Mesothelial cell of epicardium (in vitro differentiated cells): ENCODE results near the gene SUSD2. TPM values are rescaled to one million over a fixed set of nuclear protein-coding genes. Genes with fewer than 3 reads are reported as not detected.

Source experiments
- DNase-seq, 2 experiments: peaks; one replicate each; pipeline ENCODE4 v3.0.0; 2021; ENCODE audit warnings: low spot score in 2 of 2; ENCODE audit not compliant: unreplicated experiment in 2 of 2
- H3K27ac Mint-ChIP-seq: 2 replicates; pipeline ENCODE4 v1.8.0; 2021; ENCODE audit warnings: mixed read lengths
- H3K27me3 Mint-ChIP-seq: 2 replicates; pipeline ENCODE4 v1.8.0; 2021; ENCODE audit warnings: low read depth, mixed read lengths
- H3K36me3 Mint-ChIP-seq: 2 replicates; pipeline ENCODE4 v1.8.0; 2021; ENCODE audit warnings: mixed read lengths
- H3K4me1 Mint-ChIP-seq: 2 replicates; pipeline ENCODE4 v1.8.0; 2021; ENCODE audit warnings: mixed read lengths
- H3K4me3 Mint-ChIP-seq: 2 replicates; pipeline ENCODE4 v1.8.0; 2021; ENCODE audit warnings: mild to moderate bottlenecking, moderate library complexity, mixed read lengths
- H3K9me3 Mint-ChIP-seq: 2 replicates; pipeline ENCODE4 v1.8.0; 2021; ENCODE audit warnings: mixed read lengths
- total RNA-seq: library from RNA; stranded (reverse); gene quantifications from 3 replicates; pipeline ENCODE4 v1.2.1, GENCODE V29; 2021
- TF ChIP-seq, protein P1 (sequence below): fragments of 200-600 bp; sonication (generic); IDR thresholded peaks from one replicate; pipeline ENCODE4 v1.5.0; 2021; ENCODE audit warnings: antibody characterized with exemption; ENCODE audit not compliant: unreplicated experiment

SUSD2 gene
- total RNA-seq, 1 donor from 2014 or later, result 1.2 TPM

DNA sequence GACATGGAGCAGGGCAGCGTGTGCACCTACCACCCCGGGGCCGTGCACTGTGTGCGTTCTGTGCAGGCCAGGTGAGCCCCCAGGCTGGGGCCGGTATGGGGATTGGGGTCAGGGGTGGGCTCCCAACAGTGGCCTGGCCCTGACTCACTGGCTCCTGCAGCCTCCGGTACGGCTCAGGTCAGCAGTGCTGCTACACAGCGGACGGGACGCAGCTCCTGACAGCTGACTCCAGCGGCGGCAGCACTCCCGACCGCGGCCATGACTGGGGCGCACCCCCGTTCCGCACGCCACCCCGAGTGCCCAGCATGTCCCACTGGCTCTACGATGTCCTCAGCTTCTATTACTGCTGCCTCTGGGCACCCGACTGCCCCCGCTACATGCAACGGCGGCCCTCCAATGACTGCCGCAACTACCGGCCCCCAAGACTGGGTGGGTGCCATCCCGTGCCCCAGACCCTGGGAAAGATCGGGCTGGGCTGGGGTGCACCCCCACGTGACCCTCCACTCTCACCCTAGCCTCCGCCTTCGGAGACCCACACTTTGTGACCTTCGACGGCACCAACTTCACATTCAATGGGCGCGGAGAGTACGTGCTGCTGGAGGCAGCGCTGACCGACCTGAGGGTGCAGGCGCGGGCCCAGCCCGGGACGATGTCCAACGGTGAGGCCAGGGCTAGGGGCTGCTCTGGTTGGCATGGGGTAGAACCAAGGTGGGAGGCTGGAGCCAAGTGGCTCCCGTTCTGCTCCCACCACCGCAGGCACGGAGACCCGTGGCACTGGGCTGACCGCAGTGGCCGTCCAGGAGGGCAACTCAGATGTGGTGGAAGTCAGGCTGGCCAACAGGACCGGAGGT is 4.4 kb downstream of the SUSD2 start:
- Mint-ChIP-seq H3K4me3 (no peak overlapping the region), H3K9me3 (no peaks in the 10 kb centered on the region), H3K27ac (no peak overlapping the region), H3K36me3 (no peaks in the 10 kb centered on the region), H3K4me1 (peaks cover 6% of the 10 kb centered on the region), H3K27me3 (no peaks in the 10 kb centered on the region)
- TF ChIP-seq, protein P1, sequence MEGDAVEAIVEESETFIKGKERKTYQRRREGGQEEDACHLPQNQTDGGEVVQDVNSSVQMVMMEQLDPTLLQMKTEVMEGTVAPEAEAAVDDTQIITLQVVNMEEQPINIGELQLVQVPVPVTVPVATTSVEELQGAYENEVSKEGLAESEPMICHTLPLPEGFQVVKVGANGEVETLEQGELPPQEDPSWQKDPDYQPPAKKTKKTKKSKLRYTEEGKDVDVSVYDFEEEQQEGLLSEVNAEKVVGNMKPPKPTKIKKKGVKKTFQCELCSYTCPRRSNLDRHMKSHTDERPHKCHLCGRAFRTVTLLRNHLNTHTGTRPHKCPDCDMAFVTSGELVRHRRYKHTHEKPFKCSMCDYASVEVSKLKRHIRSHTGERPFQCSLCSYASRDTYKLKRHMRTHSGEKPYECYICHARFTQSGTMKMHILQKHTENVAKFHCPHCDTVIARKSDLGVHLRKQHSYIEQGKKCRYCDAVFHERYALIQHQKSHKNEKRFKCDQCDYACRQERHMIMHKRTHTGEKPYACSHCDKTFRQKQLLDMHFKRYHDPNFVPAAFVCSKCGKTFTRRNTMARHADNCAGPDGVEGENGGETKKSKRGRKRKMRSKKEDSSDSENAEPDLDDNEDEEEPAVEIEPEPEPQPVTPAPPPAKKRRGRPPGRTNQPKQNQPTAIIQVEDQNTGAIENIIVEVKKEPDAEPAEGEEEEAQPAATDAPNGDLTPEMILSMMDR, result no peak
- no peak for DNase-seq

DNA sequence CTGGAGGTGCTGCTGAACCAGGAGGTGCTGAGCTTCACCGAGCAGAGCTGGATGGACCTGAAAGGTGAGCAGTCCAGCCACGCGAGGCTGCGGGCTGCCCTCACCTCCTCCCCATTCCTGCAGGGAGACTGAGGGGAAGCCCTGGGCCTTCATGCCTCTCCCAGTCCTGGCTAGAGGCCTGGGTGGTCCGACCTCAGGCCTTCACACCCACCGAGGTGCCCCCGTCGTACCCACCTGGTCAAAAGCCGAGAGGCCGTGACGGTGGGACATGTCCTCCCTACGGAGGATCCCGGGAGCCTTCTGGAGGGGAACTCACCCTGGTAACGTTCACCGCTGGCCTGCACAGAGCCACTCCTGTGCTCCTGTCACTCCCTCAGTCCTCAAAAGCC is 5.1 kb downstream of the SUSD2 start:
- Mint-ChIP-seq H3K36me3 (no peaks in the 10 kb centered on the region), H3K9me3 (no peaks in the 10 kb centered on the region), H3K4me1 (peaks cover 6% of the 10 kb centered on the region), H3K4me3 (no peak overlapping the region), H3K27ac (no peak overlapping the region), H3K27me3 (no peaks in the 10 kb centered on the region)
- TF ChIP-seq, protein P1, result no peak
- DNase-seq, result no peak

DNA sequence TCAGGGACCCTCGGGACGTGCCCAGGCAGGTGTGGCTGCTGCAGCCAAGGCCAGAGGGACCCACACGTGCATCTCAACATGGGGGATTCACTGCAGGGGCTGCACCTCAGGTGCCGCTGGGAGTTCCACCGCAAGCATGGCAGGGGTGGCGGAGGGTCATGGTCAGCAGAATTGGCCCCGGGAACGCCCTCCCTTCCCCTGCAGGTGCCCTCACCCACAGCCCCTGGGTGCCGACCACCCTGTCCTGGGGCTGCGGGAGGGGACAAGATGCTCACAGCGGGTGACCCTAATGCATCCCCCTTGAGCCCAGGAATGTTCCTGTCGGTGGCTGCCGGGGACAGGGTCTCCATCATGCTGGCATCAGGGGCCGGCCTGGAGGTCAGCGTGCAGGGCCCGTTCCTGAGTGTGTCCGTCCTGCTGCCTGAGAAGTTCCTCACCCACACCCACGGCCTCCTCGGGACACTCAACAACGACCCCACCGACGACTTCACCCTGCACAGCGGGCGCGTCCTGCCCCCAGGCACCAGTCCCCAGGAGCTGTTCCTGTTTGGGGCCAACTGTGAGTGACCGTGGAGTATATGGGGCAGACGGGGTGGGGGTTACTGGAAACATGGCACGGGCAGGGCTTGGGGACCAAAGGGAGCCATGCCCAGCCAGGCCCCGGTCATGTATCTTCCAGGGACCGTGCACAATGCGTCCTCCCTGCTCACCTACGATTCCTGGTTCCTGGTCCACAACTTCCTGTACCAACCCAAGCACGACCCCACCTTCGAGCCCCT is 5.8 kb downstream of the SUSD2 start:
- Mint-ChIP-seq H3K4me1 (peaks cover 4% of the 10 kb centered on the region), H3K4me3 (no peak overlapping the region), H3K27ac (no peak overlapping the region), H3K27me3 (no peaks in the 10 kb centered on the region), H3K9me3 (no peaks in the 10 kb centered on the region), H3K36me3 (no peaks in the 10 kb centered on the region)
- TF ChIP-seq, protein P1, result no peak
- no peak for DNase-seq

DNA sequence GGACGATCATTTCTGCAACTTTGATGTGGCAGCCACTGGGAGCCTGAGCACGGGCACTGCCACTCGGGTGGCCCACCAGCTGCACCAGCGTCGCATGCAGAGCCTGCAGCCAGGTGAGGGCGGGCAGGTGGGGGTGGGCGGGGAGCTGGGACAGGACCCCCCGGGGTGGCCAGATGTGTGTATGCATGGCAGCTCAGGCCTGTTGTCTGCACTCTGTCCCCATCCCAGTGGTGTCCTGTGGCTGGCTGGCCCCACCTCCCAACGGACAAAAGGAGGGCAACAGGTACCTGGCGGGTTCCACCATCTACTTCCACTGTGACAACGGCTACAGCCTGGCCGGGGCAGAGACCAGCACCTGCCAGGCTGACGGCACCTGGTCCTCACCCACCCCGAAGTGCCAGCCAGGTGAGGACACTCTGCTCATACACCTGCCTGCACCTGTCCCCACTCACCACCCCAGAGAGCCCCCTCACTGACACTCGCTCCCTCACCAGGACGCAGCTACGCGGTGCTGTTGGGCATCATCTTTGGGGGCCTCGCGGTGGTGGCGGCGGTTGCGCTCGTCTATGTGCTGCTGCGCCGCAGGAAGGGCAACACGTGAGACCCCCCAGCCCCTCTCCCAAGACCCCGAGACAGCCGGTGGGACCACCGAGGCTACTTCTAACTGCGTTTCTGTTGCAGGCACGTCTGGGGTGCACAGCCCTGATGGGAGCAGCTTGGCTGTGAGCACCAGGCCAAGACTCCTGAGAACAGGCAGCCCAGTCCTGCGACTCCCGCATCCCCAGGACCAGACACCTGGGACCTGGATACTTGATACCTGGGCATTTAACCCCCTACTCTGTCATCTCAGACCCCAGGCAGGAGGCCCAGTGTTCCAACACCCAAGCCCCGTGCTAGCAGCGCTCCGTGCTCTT is 6.7 kb downstream of the SUSD2 start:
- Mint-ChIP-seq H3K9me3 (no peaks in the 10 kb centered on the region), H3K27ac (no peak overlapping the region), H3K4me1 (peaks cover 4% of the 10 kb centered on the region), H3K4me3 (no peak overlapping the region), H3K36me3 (no peaks in the 10 kb centered on the region), H3K27me3 (no peaks in the 10 kb centered on the region)
- no peak for DNase-seq
- TF ChIP-seq, protein P1, result no peak

DNA sequence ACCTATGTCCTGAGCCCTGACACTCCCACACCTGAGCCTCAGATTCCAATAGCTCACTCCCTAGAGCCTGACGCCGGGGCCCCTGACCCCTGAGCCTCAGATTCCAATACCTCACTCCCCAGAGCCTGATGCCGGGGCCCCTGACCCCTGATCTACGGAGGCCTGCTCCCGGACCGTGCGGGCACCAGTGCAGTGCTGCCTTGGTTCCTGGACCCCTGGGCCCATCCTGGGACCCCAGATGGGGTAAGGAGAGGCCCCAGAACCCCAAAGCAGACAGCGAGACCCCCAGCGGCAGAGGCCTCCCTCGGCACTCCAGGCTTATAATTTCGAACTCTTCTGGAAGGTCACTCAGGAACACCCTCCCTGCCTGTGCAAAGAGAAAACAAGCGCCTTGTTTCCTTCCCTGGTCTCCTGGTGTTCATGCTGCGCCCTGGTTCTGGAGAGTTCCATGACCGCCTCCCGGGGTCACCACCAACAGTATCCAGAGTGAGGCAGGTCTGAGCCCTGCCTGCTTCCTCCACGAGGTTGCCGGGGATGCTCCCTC is 7.5 kb downstream of the SUSD2 start:
- H3K36me3 Mint-ChIP-seq, result no peaks in the 10 kb centered on the region
- no peak overlapping the region for H3K4me3 Mint-ChIP-seq
- H3K4me1 Mint-ChIP-seq, result peaks cover 4% of the 10 kb centered on the region
- no peak overlapping the region for H3K27ac Mint-ChIP-seq
- TF ChIP-seq, protein P1, result no peak
- H3K9me3 Mint-ChIP-seq, result no peaks in the 10 kb centered on the region
- no peaks in the 10 kb centered on the region for H3K27me3 Mint-ChIP-seq
- DNase-seq, result no peak
